ENCODE data around the gene AHSG. TPM values are rescaled to one million over a fixed set of nuclear protein-coding genes. Genes with fewer than 3 reads are reported as not detected.
"Not testable (repeated sequence)": the region's sequence is repeated elsewhere in the genome, so short reads cannot be mapped to it uniquely, and the experiment has no call there.

AHSG gene
- total RNA-seq, 1 experiment from 2014 or later, result 0.24 TPM

- Mint-ChIP-seq H3K9me3 (ENCODE audit: low read depth, unreplicated experiment) (no peaks in the 10 kb centered on the region), H3K4me1 (ENCODE audit: low read depth, unreplicated experiment) (peaks cover 22% of the 10 kb centered on the region), H3K27me3 (ENCODE audit: unreplicated experiment) (no peaks in the 10 kb centered on the region), H3K4me3 (ENCODE audit: low read depth, unreplicated experiment) (no peak overlapping the region), H3K36me3 (ENCODE audit: insufficient read depth, unreplicated experiment) (no peaks in the 10 kb centered on the region), H3K27ac (ENCODE audit: unreplicated experiment) (no peak overlapping the region)
- TF ChIP-seq CTCF (IDR thresholded peaks at IDR 0.05; ENCODE audit: unreplicated experiment), result no peak
- no TSS peak for BruUV-seq (replicated peaks)
- CTCF ChIA-PET, result no interaction called here
- intact Hi-C loops (cut with micrococcal nuclease; ENCODE audit: unreplicated experiment), result no loop called here
- no peak for DNase-seq
Measured at GRCh38 chr3:186627852-186628414, 15.1 kb downstream of the AHSG start.

- CTCF ChIA-PET, result no interaction called here
- no peaks in the 10 kb centered on the region for H3K9me3 Mint-ChIP-seq (ENCODE audit: low read depth, unreplicated experiment)
- intact Hi-C loops (cut with micrococcal nuclease; ENCODE audit: unreplicated experiment), result no loop called here
- TF ChIP-seq CTCF (IDR thresholded peaks at IDR 0.05; ENCODE audit: unreplicated experiment), result no peak
- BruUV-seq (replicated peaks), result no TSS peak
- H3K4me3 Mint-ChIP-seq (ENCODE audit: low read depth, unreplicated experiment), result no peak overlapping the region
- no peak overlapping the region for H3K27ac Mint-ChIP-seq (ENCODE audit: unreplicated experiment)
- H3K4me1 Mint-ChIP-seq (ENCODE audit: low read depth, unreplicated experiment), result peaks cover 22% of the 10 kb centered on the region
- H3K27me3 Mint-ChIP-seq (ENCODE audit: unreplicated experiment), result no peaks in the 10 kb centered on the region
- DNase-seq, result no peak
- H3K36me3 Mint-ChIP-seq (ENCODE audit: insufficient read depth, unreplicated experiment), result no peaks in the 10 kb centered on the region
Measured at GRCh38 chr3:186628756-186629155, 15.9 kb downstream of the AHSG start.

GRCh38 chr3:186630950-186631641 is 18.2 kb downstream of the AHSG start:
- no peak overlapping the region for H3K4me3 Mint-ChIP-seq (ENCODE audit: low read depth, unreplicated experiment)
- H3K36me3 Mint-ChIP-seq (ENCODE audit: insufficient read depth, unreplicated experiment), result no peaks in the 10 kb centered on the region
- TF ChIP-seq CTCF (IDR thresholded peaks at IDR 0.05; ENCODE audit: unreplicated experiment), result no peak
- intact Hi-C loops (cut with micrococcal nuclease; ENCODE audit: unreplicated experiment), result loop anchor here (5.0 kb wide), 1 partner anchor 111 kb away; no protein-coding TSS in a partner anchor
- peaks cover 22% of the 10 kb centered on the region for H3K4me1 Mint-ChIP-seq (ENCODE audit: low read depth, unreplicated experiment)
- H3K27me3 Mint-ChIP-seq (ENCODE audit: unreplicated experiment), result no peaks in the 10 kb centered on the region
- BruUV-seq (replicated peaks), result no TSS peak
- DNase-seq, result no peak
- H3K27ac Mint-ChIP-seq (ENCODE audit: unreplicated experiment), result no peak overlapping the region
- CTCF ChIA-PET, result interaction anchor here (0.6 to 1.2 kb wide), 4 partner anchors 41 to 660 kb away, joined by 3 to 4 read pairs (median 3); no protein-coding TSS in a partner anchor
- no peaks in the 10 kb centered on the region for H3K9me3 Mint-ChIP-seq (ENCODE audit: low read depth, unreplicated experiment)

GRCh38 chr3:186633481-186633880 is 20.6 kb downstream of the AHSG start:
- peaks cover 35% of the 10 kb centered on the region for H3K4me1 Mint-ChIP-seq (ENCODE audit: low read depth, unreplicated experiment)
- no peaks in the 10 kb centered on the region for H3K9me3 Mint-ChIP-seq (ENCODE audit: low read depth, unreplicated experiment)
- H3K27me3 Mint-ChIP-seq (ENCODE audit: unreplicated experiment), result no peaks in the 10 kb centered on the region
- H3K36me3 Mint-ChIP-seq (ENCODE audit: insufficient read depth, unreplicated experiment), result no peaks in the 10 kb centered on the region
- TF ChIP-seq CTCF (IDR thresholded peaks at IDR 0.05; ENCODE audit: unreplicated experiment), result no peak
- no peak overlapping the region for H3K4me3 Mint-ChIP-seq (ENCODE audit: low read depth, unreplicated experiment)
- CTCF ChIA-PET, result interaction anchor here (0.7 to 2.0 kb wide), 5 partner anchors 10 to 87 kb away, joined by 3 to 6 read pairs (median 4); no protein-coding TSS in a partner anchor
- intact Hi-C loops (cut with micrococcal nuclease; ENCODE audit: unreplicated experiment), result loop anchor here (5.0 kb wide), 1 partner anchor 109 kb away; no protein-coding TSS in a partner anchor
- BruUV-seq (replicated peaks), result no TSS peak
- no peak overlapping the region for H3K27ac Mint-ChIP-seq (ENCODE audit: unreplicated experiment)
- DNase-seq, result no peak

- DNase-seq; H3K27ac Mint-ChIP-seq (ENCODE audit: unreplicated experiment); BruUV-seq (replicated peaks): not testable (repeated sequence)
Measured at GRCh38 chr3:186634207-186634606, 21.3 kb downstream of the AHSG start.

More at GRCh38 chr3:186634207-186634606, 21.3 kb downstream of the AHSG start:
- CTCF ChIA-PET, result interaction anchor here (1.2 to 2.0 kb wide), 2 partner anchors 10 to 19 kb away, joined by 3 to 6 read pairs; no protein-coding TSS in a partner anchor
- H3K27me3 Mint-ChIP-seq (ENCODE audit: unreplicated experiment); H3K9me3 Mint-ChIP-seq (ENCODE audit: low read depth, unreplicated experiment); H3K4me3 Mint-ChIP-seq (ENCODE audit: low read depth, unreplicated experiment); H3K36me3 Mint-ChIP-seq (ENCODE audit: insufficient read depth, unreplicated experiment): not testable (repeated sequence)
- H3K4me1 Mint-ChIP-seq (ENCODE audit: low read depth, unreplicated experiment), result peaks cover 33% of the 10 kb centered on the region
- intact Hi-C loops (cut with micrococcal nuclease; ENCODE audit: unreplicated experiment), result loop anchor here (5.0 kb wide), 1 partner anchor 108 kb away; no protein-coding TSS in a partner anchor

Measured in Calu3 (cell line).